Spinal cord (tissue), 10 donors: ENCODE data around the gene MAPK4. TPM values are rescaled to one million over a fixed set of nuclear protein-coding genes. Genes with fewer than 3 reads are reported as not detected.

Experiments
- DNase-seq, 6 donors: peaks; one replicate each; pipeline versions ENCODE4 v3.0.0 to v3.0.0-alpha.2; 2013 to 2015; ENCODE audit warnings: low spot score in 6 of 6, low read depth in 4 of 6
- H3K27ac ChIP-seq: one replicate; pipeline ENCODE4 v1.5.1; 2013; ENCODE audit warnings: low read depth, low read length, control low read depth
- H3K27me3 ChIP-seq: one replicate; pipeline ENCODE4 v1.6.1; 2013; ENCODE audit warnings: low read length; ENCODE audit not compliant: control insufficient read depth, insufficient read depth
- H3K36me3 ChIP-seq: one replicate; pipeline ENCODE4 v1.6.1; 2013; ENCODE audit warnings: low read length; ENCODE audit not compliant: control insufficient read depth, insufficient read depth
- H3K4me1 ChIP-seq: one replicate; pipeline ENCODE4 v1.6.1; 2013; ENCODE audit warnings: low read length; ENCODE audit not compliant: control insufficient read depth, insufficient read depth
- H3K4me3 ChIP-seq: one replicate; pipeline ENCODE4 v1.5.1; 2013; ENCODE audit warnings: low read depth, low read length, control low read depth
- H3K9me3 ChIP-seq: one replicate; pipeline ENCODE4 v1.6.1; 2013; ENCODE audit warnings: low read length; ENCODE audit not compliant: control insufficient read depth, insufficient read depth
- WGBS: methylation state at CpG from one replicate; pipeline ENCODE4 v1.1.5; 2013; ENCODE audit warnings: missing lambda C conversion rate; ENCODE audit not compliant: insufficient coverage; 5-methylcytosine and 5-hydroxymethylcytosine counted together
- polyA plus RNA-seq, 2 donors: library from polyadenylated mRNA; unstranded; fragments of 120-200 nt; gene quantifications; one replicate each; pipeline ENCODE4 v1.2.1, GENCODE V29; 2013; ENCODE audit not compliant: insufficient read length in 2 of 2
- total RNA-seq, 2 donors: library from RNA; depleted of rRNA in 1 of 2; stranded (reverse); fragments of 120-200 nt in 1 of 2; fragments of >200 nt in 1 of 2; gene quantifications; one replicate each; pipeline versions ENCODE4 v1.2.3 to v1.2.4, GENCODE V29; 2013 to 2014
- donor health status: healthy.

The MAPK4 gene
- total and polyA plus RNA-seq, 4 donors = 21.6 to 89.0 (median 25.2) TPM

DNA sequence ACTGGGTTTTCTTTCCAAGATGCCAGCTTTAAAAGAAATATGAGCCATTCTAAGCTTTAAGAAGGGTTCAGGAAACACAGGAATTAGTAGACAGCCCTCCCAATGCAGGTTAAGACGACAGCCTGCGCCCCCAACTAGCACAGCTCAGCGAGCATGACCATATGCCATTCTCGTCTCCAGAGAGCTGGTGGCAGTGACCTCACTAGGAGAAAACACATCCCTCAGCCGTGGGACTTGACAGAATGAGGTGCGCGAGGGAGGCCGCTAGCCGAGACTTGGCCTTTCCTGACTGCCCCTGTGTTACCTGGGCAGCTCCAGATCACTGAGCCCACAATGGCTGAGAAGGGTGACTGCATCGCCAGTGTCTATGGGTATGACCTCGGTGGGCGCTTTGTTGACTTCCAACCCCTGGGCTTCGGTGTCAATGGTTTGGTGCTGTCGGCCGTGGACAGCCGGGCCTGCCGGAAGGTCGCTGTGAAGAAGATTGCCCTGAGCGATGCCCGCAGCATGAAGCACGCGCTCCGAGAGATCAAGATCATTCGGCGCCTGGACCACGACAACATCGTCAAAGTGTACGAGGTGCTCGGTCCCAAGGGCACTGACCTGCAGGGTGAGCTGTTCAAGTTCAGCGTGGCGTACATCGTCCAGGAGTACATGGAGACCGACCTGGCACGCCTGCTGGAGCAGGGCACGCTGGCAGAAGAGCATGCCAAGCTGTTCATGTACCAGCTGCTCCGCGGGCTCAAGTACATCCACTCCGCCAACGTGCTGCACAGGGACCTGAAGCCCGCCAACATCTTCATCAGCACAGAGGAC, 103.9 kb downstream of the MAPK4 start:
- Histone ChIP-seq H3K4me1 (peaks cover 3% of the 10 kb centered on the region), H3K27me3 (no peaks in the 10 kb centered on the region), H3K36me3 (peaks cover 13% of the 10 kb centered on the region), H3K9me3 (no peaks in the 10 kb centered on the region), H3K4me3 (no peak overlapping the region), H3K27ac (no peak overlapping the region)
- 91% methylated on average over 40 of the region's 40 CpGs for WGBS
- DNase-seq = no peak

GRCh38 chr18:50665015-50665414, 105.1 kb downstream of the MAPK4 start:
- DNase-seq = no peak
- Histone ChIP-seq H3K27ac (no peak overlapping the region), H3K9me3 (no peaks in the 10 kb centered on the region), H3K4me3 (no peak overlapping the region), H3K36me3 (peaks cover 13% of the 10 kb centered on the region), H3K27me3 (no peaks in the 10 kb centered on the region), H3K4me1 (peaks cover 3% of the 10 kb centered on the region)
- WGBS = 91% methylated on average over 6 of the region's 6 CpGs

DNA sequence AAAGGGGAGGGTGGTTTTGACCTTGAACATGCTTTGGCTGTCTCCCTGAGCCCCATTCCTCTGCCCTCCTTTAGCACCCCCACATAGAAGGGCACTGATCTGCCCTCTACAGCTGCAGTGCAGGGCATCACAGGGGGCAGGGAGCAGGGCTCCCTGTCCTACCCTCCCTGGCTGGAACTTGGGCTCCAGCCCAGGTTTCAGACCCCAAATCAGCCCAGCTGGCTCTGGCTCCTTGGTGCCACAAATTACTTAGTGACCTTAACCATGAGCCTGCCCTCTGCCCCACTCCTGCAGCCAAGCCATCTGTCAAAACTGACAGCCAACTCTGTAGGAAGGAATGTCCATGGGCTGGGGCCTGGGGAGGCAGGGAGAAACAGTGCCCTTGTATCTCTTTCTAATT, 105.6 kb downstream of the MAPK4 start:
- no peak overlapping the region for H3K27ac ChIP-seq
- peaks cover 13% of the 10 kb centered on the region for H3K36me3 ChIP-seq
- H3K27me3 ChIP-seq = no peaks in the 10 kb centered on the region
- no peak overlapping the region for H3K4me3 ChIP-seq
- H3K4me1 ChIP-seq = peaks cover 3% of the 10 kb centered on the region
- H3K9me3 ChIP-seq = no peaks in the 10 kb centered on the region
- DNase-seq = peak in 1 of 6 donors; percentile 35

GRCh38 chr18:50666536-50666935, 106.6 kb downstream of the MAPK4 start:
- Histone ChIP-seq H3K27me3 (no peaks in the 10 kb centered on the region), H3K4me3 (no peak overlapping the region), H3K27ac (no peak overlapping the region), H3K4me1 (peaks cover 3% of the 10 kb centered on the region), H3K9me3 (no peaks in the 10 kb centered on the region), H3K36me3 (peaks cover 13% of the 10 kb centered on the region)
- no peak for DNase-seq
- 40% methylated on average over 1 of the region's 4 CpGs for WGBS

- Histone ChIP-seq H3K9me3 (no peaks in the 10 kb centered on the region), H3K36me3 (peaks cover 3% of the 10 kb centered on the region), H3K4me1 (no peaks in the 10 kb centered on the region), H3K27ac (no peak overlapping the region), H3K27me3 (no peaks in the 10 kb centered on the region), H3K4me3 (no peak overlapping the region)
- WGBS = 78% methylated on average over 3 of the region's 3 CpGs
- DNase-seq = no peak
Observed at GRCh38 chr18:50671376-50671775, 111.5 kb downstream of the MAPK4 start.

DNA sequence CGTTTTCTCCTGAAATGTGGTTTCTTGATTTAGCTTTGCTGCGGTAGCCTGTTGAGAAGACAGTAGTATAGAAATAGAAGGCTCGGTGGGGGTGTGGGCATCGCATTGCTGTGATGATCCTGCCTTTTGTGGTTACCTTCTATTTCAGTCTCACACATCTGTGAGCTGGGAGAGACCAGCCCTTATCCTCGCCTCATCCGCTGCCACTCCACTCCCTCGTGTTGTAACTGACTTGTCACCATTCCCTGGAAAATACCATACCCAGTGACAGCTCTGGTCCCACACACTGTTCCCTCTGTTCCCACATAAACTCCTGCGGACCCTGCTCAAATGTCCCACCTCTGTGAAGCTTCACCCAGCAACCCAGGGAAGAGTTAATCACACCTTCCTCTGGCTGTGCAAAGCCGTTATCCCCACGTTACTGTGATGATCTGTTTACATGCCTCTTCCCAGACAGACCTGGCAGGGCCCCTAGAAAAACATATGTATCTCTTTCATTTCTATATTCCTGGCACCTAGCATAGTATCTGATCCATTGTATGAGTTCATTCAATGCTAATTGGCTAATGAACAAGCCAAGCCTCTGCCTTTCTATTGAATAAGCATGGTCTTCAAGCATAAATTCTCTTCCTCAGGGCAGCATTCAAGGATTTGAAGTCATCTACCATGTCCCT, 114.6 kb downstream of the MAPK4 start:
- H3K4me3 ChIP-seq = no peak overlapping the region
- 73% methylated on average over 10 of the region's 10 CpGs for WGBS
- H3K4me1 ChIP-seq = no peaks in the 10 kb centered on the region
- no peaks in the 10 kb centered on the region for H3K9me3 ChIP-seq
- no peaks in the 10 kb centered on the region for H3K36me3 ChIP-seq
- H3K27me3 ChIP-seq = no peaks in the 10 kb centered on the region
- no peak for DNase-seq
- no peak overlapping the region for H3K27ac ChIP-seq

GRCh38 chr18:50675043-50675442, 115.2 kb downstream of the MAPK4 start:
- no peak for DNase-seq
- no peaks in the 10 kb centered on the region for H3K4me1 ChIP-seq
- H3K27ac ChIP-seq = no peak overlapping the region
- no peaks in the 10 kb centered on the region for H3K9me3 ChIP-seq
- H3K36me3 ChIP-seq = no peaks in the 10 kb centered on the region
- 99% methylated on average over 5 of the region's 6 CpGs for WGBS
- no peak overlapping the region for H3K4me3 ChIP-seq
- no peaks in the 10 kb centered on the region for H3K27me3 ChIP-seq

DNA sequence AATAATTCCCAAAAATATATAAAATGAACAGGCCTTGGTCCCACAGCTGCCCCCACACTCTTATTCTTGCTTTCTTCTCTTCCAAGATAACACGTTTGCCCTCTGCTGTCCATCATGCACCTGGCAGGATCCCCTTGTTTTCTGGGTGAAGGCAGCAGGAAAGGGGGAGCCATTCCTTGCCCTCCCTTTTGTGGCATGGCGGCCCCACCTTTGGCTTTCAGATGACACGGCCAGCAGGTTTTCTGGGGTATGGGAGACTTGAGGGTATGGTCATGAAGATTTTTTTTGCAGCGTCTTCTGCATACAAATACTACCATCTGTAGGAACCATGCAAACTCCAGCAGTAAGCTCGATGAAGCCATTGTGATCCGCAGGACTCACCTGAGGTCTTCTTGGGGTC, 118.8 kb downstream of the MAPK4 start:
- no peaks in the 10 kb centered on the region for H3K4me1 ChIP-seq
- H3K27ac ChIP-seq = no peak overlapping the region
- H3K4me3 ChIP-seq = no peak overlapping the region
- H3K36me3 ChIP-seq = no peaks in the 10 kb centered on the region
- no peak for DNase-seq
- H3K9me3 ChIP-seq = no peaks in the 10 kb centered on the region
- no CpG with 5 or more reads among the region's 6 CpGs for WGBS
- no peaks in the 10 kb centered on the region for H3K27me3 ChIP-seq

DNA sequence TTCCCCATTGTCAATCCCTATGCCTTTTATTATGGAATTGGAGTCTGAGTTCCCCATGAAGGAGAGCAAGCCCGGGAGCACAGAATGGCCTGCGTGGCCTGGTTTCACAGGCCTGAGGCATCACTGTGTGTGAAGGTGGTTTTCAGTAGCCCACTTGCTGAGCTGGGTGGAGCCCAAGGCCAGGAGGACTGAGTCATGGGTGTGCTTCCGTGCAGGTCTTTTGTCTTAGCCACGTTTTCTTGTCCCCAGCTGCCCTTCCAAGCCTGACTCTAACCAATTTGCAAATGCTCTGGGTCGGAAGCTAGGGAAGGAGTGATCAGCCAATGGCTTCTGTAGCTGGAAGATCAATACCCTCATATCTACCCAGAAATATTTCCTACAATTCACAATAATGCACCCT, 119.2 kb downstream of the MAPK4 start:
- no peaks in the 10 kb centered on the region for H3K4me1 ChIP-seq
- no peak overlapping the region for H3K27ac ChIP-seq
- H3K9me3 ChIP-seq = no peaks in the 10 kb centered on the region
- 80% methylated on average over 3 of the region's 5 CpGs for WGBS
- no peak overlapping the region for H3K4me3 ChIP-seq
- no peaks in the 10 kb centered on the region for H3K27me3 ChIP-seq
- no peaks in the 10 kb centered on the region for H3K36me3 ChIP-seq
- no peak for DNase-seq

- Histone ChIP-seq H3K9me3 (no peaks in the 10 kb centered on the region), H3K27me3 (no peaks in the 10 kb centered on the region), H3K4me1 (no peaks in the 10 kb centered on the region), H3K27ac (no peak overlapping the region), H3K4me3 (no peak overlapping the region), H3K36me3 (no peaks in the 10 kb centered on the region)
- 90% methylated on average over 7 of the region's 10 CpGs for WGBS
- no peak for DNase-seq
Observed at GRCh38 chr18:50679656-50680055, 119.8 kb downstream of the MAPK4 start.
